Measurements from ENCODE around the gene ZNF580. TPM values are rescaled to one million over a fixed set of nuclear protein-coding genes. Genes with fewer than 3 reads are reported as not detected.
A peak's percentile ranks its signal among the peaks of the same experiment; 100 is the strongest.

Gene ZNF580
- total and polyA plus RNA-seq, 10 of the 15 experiments (the other 5 are each of a cell fraction or from before 2014, with no cell fraction given), result 2.3 to 31.8 (median 10.0) TPM

- H3K4me1 ChIP-seq (ENCODE audit: control insufficient read depth, insufficient read depth, low read length), result peaks cover 29% of the 10 kb centered on the region
- DNase-seq (ENCODE audit: low read depth, low spot score) (no peak), FAIRE-seq (no peak), ATAC-seq (peak; percentile 5; the same call in 2 of the 3 replicates)
- WGBS (ENCODE audit: insufficient coverage, insufficient replicate concordance, low lambda C conversion rate, missing lambda C conversion rate), result 21% methylated on average over 6 of the region's 6 CpGs
- H3K4me2 ChIP-seq (ENCODE audit: control insufficient read depth, insufficient read depth), result peak overlapping the region; percentile 100
- peaks cover 15 to 20% of the 10 kb centered on the region in 2 experiments for H3K36me3 ChIP-seq (ENCODE audit: control insufficient read depth in 2 of 2, insufficient read depth in 2 of 2, low read length in 1 of 2)
- CTCF ChIA-PET, result interaction anchor here (1.4 to 3.3 kb wide), 3 partner anchors 23 to 132 kb away, joined by 5 to 14 read pairs (median 5); partner anchors contain the start of gene U2AF2
- POLR2A ChIA-PET, result interaction anchor here (1.2 to 1.8 kb wide), 2 partner anchors 21 to 79 kb away, joined by 3 to 7 read pairs; no protein-coding TSS in a partner anchor
- TF ChIP-seq, protein P1, sequence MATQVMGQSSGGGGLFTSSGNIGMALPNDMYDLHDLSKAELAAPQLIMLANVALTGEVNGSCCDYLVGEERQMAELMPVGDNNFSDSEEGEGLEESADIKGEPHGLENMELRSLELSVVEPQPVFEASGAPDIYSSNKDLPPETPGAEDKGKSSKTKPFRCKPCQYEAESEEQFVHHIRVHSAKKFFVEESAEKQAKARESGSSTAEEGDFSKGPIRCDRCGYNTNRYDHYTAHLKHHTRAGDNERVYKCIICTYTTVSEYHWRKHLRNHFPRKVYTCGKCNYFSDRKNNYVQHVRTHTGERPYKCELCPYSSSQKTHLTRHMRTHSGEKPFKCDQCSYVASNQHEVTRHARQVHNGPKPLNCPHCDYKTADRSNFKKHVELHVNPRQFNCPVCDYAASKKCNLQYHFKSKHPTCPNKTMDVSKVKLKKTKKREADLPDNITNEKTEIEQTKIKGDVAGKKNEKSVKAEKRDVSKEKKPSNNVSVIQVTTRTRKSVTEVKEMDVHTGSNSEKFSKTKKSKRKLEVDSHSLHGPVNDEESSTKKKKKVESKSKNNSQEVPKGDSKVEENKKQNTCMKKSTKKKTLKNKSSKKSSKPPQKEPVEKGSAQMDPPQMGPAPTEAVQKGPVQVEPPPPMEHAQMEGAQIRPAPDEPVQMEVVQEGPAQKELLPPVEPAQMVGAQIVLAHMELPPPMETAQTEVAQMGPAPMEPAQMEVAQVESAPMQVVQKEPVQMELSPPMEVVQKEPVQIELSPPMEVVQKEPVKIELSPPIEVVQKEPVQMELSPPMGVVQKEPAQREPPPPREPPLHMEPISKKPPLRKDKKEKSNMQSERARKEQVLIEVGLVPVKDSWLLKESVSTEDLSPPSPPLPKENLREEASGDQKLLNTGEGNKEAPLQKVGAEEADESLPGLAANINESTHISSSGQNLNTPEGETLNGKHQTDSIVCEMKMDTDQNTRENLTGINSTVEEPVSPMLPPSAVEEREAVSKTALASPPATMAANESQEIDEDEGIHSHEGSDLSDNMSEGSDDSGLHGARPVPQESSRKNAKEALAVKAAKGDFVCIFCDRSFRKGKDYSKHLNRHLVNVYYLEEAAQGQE (IDR thresholded peaks at IDR 0.05; ENCODE audit: low read depth, low read length), result no peak
- TF ChIP-seq YBX1 (IDR thresholded peaks at IDR 0.05), result peak; percentile 5; the same call in 1 of the 2 replicates
- peak; percentile 51 for TF ChIP-seq MEF2B (IDR thresholded peaks at IDR 0.05; ENCODE audit: partially characterized antibody, poor library complexity, severe bottlenecking)
- RAD21 ChIA-PET (ENCODE audit: unreplicated experiment), result interaction anchor here (1.0 to 2.0 kb wide), 2 partner anchors 23 to 45 kb away, joined by 4 to 6 read pairs; partner anchors contain the start of gene U2AF2
- no peaks in the 10 kb centered on the region for H3K9me3 ChIP-seq (replicated peaks; ENCODE audit: control insufficient read depth, insufficient read depth, low read length)
- H3K79me2 ChIP-seq (ENCODE audit: control insufficient read depth, insufficient read depth, low read length), result peaks cover 65% of the 10 kb centered on the region
- SMC1A ChIA-PET (ENCODE audit: uncharacterized antibody, unreplicated experiment), result interaction anchor here (1.2 to 3.0 kb wide), 2 partner anchors 21 to 30 kb away, joined by 3 to 11 read pairs; no protein-coding TSS in a partner anchor
- intact Hi-C loops (cut with micrococcal nuclease; ENCODE audit: unreplicated experiment) (loop anchor here (1.0 to 5.0 kb wide), 4 partner anchors 23 to 655 kb away; partner anchors contain the start of genes U2AF2, ZNF580 and ZNF581), in situ Hi-C loops (cut with MboI) (loop anchor here (5.0 kb wide), 1 partner anchor 130 kb away; no protein-coding TSS in a partner anchor)
- H4K20me1 ChIP-seq (ENCODE audit: control insufficient read depth, insufficient read depth), result peaks cover 4% of the 10 kb centered on the region; the same call in 1 of the 2 replicates
- H3K27me3 ChIP-seq (replicated peaks in 1 of 2; ENCODE audit: control insufficient read depth in 2 of 2, insufficient read depth in 2 of 2, low read length in 1 of 2), result no peaks in the 10 kb centered on the region
- H3K4me3 ChIP-seq, result peak overlapping the region; percentile 92
- H3K27ac ChIP-seq (ENCODE audit: control insufficient read depth, insufficient read depth), result peak overlapping the region; percentile 94
- H3K9ac ChIP-seq (ENCODE audit: control insufficient read depth, insufficient read depth, low read length), result peak overlapping the region; percentile 97
- peak overlapping the region; percentile 50; the same call in 1 of the 2 replicates for H2AFZ ChIP-seq (ENCODE audit: control insufficient read depth, low read depth, low read length)
- no TSS peak for BruUV-seq (replicated peaks)
Observed at GRCh38 chr19:55677572-55678028, 36.8 kb downstream of the ZNF580 start.
